Loucy (cell line): Measurements from ENCODE around the gene DEGS1.

Experiments
- CTCF ChIP-seq: fragments of 200-600 bp; sonication (generic); conservative IDR thresholded peaks from 2 replicates; pipeline ENCODE4 v1.5.1; 2014; ENCODE audit warnings: mild to moderate bottlenecking, antibody characterized with exemption, low read length
- EZH2phosphoT487 ChIP-seq: fragments of 200-600 bp; IDR thresholded peaks from 2 replicates; pipeline ENCODE4 v1.6.1; 2018; ENCODE audit warnings: antibody characterized with exemption, mild to moderate bottlenecking, moderate library complexity, borderline replicate concordance

GRCh38 chr1:224219612-224220059, 36.6 kb downstream of the DEGS1 start:
- TF ChIP-seq CTCF: no peak
- TF ChIP-seq EZH2phosphoT487: no peak
